HG02973 (cell line): ENCODE results near the gene TRPM5.

Experiments
- ATAC-seq: cut with Tn5 transposase; IDR thresholded peaks from one replicate; pipeline ENCODE4 v1.9.1; 2021; ENCODE audit warnings: moderate library complexity; ENCODE audit not compliant: unreplicated experiment

Gene TRPM5

DNA sequence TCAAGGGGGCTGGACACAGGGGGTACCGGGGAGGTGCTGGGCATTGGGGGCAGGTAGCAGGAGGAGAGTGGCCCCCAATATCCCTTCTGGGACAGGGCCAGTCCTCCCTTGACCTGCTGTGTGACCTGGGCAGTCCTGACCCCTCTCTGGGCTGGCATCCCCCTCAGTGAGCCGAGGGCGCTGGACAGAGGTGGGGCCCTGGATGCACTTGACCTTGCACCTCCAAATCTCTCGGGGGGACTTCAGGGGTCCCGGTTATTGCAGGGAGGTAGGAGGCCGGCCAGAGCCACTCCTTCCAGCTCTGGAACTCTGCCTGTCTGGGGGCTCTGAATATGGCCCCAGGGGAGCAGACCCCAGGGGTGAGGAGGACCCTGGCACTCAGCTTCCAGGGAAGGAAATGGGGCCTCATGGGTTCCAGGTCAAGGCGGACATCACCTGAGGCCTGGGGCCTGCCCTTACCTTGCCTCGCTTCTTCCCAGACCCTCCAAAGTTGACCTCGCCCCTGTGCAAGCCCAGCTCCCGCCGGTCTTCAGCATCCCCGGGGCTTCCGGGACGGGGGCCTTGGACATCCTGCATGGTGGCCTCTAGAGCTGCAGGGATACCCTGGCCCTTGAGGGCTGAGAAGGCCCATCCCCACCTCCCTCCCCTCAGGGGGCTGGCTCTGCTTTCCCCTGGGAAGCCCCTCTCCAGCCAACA is 21.7 kb downstream of the TRPM5 start:
- no peak for ATAC-seq

DNA sequence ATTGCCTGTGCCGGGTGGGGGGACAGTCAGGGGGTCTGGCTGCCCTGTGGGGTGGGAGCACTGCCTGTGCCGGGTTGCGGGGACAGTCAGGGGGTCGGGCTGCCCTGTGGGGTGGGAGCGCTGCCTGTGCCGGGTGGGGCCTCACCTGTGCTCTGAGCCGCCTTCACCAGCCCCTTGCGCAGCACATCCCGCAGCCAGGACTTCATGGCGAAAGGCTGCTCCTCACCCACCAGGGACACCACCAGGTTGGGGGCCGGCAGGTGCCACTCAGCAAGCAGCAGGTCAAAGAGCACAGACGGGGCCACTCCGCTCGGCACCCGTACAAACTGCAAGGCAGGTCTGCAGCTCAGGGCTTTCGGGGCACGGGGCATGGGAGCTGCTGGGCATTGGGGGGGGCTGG is 22.3 kb downstream of the TRPM5 start:
- no peak for ATAC-seq

DNA sequence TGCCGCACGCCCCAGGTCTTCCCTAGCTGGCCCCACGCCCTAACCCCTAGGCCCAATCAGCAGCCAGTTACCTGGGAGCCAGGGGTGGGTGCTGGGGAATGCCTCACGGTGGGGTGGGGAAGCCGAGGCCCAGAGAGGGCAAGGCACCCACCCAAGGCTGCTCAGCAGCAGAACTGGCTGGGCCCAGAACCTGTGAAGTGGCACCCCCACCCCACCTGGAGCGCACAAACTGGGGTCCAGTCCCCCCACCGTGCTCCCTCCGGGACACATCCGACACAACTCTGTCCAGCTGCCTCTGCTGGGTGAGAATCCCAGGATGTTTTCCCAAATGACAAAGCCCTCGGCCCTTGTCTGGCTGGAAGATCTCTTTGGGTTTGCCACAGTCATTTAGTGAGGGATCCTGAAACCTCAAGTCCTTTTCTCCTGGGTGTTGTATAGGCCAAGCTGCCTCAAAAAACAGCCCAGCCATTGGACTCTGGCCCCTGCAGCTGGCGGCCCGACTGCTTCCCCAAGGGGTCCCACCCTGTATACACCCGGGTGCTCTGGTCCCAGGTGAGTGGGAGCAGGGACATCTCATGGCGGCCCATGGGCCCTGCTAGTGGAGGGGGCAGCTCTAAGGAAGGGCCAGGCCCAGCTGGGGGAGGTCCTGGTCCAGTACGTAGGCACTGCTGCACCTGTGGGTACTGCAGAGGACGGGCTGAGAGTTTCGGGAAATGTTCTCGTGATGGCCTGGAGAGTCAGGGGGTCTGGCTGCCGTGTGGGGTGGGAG is 22.9 kb downstream of the TRPM5 start:
- ATAC-seq, result no peak

DNA sequence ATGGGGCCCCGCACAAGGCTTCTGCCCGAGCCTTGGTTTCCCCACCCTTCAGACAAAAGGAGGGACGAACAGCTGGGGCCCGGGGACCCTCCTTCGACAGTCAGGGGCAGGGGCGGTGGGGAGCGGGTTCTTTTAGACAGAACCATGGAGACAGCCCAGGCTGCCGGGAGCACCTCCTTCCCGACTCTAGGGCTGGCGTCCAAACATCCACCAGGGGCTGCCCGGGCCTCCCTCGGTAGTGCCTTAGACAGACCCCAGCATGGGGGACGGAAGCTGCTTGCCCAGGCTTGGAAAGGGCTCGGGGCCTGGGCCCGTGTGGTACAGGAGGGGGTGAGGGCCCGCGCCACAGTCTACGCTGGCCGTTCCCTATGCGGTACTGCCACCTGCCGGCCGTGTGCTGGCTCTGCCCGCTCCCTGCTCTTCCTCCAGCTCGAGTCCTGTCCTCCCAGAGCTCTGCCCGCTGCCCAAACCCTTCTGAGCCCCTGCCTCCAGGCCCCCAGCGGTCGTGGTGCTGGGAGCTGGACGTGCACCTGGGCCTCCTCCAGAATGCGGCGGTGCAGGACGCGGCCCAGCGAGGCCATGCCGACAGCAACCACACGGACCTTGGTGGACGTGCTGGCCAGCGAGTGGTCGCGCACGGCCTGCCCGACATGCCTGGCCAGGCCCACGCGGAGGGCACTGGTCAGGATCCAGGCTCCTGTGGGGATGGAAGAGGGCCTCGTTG is 23.6 kb downstream of the TRPM5 start:
- peak; percentile 65 for ATAC-seq

DNA sequence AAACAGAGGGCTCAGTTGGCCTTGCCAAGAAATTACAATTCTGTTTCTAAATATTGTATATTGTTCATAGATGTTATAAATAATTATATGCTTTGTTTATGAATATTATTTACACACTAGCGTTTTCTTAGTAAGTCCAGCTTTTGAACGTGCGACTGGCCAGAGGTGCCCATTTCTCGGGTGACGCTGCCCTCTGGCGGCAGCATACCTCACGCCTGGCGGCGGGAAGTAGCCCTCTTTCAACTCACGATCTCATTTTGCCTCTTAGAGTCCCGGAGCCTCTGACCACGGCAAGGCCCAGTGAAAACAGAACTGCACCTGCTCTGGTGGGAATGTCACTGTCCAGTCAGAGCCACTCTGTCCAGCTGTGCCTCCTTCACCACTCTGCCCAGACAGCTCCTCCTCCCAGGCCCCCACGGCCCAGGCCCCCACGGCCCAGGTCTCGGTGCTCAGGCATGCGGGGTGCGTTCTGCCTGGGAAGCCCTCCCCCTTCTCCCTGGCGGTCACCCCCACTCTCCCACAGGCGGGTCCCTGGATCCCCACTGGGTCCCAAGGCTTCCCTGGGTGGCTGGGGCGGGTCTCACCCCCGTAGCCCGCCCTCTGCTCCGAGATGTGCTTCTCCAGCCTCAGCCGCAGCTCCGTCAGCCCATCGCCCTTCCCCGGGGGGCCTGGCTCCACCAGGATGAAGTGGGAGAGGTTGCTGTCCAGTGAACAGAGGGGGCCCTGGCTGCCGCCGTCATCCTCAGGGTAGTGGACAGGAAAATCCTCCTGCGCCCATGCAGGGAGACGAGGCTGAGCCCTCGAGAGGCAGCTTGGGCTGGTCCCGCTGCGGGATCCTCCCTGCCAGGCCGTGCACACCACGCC is 24.4 kb downstream of the TRPM5 start:
- ATAC-seq, result no peak

DNA sequence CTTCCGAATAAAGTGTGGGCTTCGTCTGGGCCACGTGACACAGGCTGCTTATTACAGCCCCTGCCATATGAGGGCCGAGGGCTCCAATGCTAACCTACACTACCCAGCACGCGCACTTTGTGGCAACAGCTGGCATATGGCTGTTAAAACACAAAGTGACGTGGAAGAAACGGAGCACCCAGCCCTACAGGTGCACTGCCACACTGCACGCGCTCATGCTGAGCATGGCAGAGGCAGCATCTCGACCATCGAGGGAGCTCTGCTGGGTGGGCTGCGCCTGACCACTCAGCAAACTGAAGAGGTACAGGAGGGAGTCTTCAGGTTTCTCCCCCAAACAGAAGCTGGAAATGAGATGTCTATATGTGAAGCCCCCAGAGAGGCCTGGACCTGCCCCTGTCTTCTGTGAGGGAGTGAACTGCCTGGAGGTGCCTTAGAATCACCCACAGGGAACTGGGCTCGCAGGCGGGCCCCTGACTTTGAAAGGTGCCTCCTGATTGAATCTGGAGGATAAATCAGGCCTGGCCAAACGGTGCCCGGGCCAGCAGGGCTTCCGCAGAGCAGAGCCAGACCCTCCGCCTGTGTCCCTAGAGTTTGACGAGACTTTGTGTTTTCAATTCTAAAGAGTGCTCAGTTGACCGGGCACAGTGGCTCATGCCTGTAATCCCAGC is 25.5 kb downstream of the TRPM5 start:
- no peak for ATAC-seq

DNA sequence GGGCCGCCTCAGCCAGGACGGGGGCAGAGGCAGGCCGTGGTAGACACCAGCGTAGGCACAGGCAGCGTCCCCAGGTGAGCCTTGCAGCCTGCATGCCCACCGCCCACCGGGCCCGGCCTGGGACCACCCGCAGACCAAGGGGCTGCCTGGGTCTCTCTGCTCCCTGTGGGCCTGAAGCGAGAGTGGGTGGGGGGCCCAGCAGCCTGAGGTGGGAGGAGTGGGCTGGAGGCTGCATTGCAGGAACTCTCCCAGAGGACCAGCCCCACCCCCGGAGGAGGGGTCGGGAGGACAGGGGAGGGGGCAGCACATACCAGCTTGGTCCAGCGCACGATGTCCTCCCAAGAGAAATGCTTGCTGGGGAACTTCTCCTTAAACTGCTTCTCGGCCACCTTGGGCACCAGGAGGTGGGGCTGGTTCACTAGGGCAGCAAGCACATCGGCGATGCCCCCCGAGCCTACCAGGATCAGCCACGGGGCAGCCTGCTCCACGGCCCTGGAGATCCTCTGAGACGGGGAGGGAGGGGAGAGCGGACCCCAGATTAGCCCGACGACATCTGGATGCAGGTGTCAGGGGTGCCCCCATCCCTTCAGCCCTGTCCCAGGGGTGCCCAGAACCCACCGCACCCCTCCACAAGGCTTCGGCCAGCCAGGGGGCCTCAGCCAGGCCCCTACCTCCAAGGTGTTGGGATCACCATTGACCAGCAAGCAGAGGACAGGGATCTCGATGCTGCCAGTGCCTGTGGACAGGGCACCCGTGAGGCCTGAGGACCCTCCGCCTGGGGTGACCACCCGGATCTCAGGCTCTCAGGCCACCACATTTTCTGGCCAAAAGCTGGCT is 26.2 kb downstream of the TRPM5 start:
- ATAC-seq, result no peak

DNA sequence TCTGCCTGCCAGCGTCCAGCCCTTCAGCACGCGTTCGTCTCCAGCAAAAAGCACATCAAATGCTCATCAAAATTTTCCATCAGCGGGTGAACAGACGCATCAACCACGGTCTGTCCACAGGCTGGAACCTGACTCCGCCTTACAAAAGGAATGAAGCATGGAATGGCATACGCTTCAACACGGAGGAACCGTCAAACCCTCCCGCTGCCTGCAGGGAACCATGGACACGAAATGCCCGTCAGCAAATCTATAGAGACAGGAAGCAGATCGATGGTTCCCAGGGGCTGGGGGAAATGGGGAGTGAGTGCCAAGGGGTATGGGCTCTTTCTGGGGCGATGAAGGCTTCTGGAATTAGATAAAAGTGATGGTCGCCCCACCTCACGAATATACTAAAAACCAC is 27.5 kb downstream of the TRPM5 start:
- ATAC-seq, result no peak

DNA sequence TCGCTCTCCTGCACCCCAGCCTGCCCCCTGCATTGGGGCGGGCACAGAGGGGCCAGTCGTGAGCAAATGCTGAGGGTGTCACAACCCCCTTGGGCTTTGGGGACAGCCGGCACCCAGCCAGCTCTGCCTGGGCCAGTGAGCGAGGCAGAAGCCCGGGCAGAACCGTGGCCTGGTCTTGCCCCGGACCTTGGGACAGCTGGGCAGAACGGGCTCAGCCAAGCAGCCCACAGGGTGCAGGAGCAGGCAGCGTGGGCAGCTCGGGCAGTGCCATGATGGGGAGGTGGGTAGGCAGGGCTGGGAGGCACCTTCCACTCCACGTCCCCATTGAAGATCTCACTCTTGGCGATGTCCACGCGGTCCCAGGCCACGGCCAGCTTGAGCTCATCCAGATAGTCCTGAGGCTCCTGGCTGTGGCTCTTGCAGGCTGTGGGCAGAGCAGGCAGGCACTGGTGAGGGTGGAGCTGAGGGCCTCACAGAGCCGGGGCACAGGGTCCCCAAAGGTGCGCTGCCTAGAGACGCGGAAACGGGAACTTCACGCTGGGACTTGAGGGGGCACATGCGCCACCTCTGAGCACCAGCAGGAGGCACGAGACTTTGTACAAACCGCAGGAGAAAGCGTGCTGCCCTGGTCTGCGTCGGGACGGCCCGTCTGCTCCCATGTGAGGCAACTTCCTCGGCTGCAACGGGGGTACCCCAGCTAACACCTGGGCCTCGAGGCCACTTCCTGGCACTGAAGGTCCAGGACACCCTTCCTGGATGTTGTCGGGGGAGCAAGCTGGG is 28.5 kb downstream of the TRPM5 start:
- ATAC-seq, result no peak

DNA sequence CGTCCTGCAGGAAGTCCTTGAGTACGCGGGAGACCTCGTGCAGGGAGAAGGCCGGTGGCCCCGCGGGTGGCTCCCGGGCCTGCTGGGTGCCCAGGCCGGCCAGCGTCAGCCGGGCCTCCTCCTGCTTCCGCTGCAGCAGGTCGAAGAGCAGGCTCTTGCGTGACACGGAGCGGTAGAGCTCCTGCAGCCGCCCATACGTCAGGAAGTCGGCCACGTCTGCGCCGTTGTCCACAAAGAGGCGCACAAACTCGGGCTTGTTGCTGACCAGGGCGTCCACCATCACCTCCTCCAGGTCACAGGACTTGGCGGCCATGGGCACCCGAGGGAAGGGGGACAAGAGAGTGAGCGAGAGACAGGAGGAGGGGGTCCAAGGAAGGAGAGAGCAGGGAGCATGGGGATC is 29.1 kb downstream of the TRPM5 start:
- ATAC-seq, result no peak

DNA sequence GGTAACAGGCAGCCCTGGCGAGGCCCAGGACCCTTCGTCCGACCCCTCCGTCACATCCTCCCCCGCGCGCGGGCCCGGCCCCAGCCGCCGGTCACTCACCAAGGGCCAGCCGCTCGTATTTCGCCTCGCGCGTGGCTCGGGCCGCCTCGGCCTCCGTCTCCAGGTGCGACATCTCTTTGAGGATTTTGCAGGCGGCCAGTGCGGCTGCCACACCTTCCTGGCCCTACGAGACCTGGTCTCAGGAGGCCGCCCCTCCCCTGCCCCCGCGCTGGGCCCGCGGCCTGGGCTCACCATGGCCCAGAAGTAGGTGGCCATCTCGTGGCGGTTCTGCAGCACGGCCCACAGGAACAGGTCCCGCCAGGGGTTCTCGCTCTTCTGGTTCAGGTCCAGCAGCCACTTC is 29.7 kb downstream of the TRPM5 start:
- ATAC-seq, result no peak

DNA sequence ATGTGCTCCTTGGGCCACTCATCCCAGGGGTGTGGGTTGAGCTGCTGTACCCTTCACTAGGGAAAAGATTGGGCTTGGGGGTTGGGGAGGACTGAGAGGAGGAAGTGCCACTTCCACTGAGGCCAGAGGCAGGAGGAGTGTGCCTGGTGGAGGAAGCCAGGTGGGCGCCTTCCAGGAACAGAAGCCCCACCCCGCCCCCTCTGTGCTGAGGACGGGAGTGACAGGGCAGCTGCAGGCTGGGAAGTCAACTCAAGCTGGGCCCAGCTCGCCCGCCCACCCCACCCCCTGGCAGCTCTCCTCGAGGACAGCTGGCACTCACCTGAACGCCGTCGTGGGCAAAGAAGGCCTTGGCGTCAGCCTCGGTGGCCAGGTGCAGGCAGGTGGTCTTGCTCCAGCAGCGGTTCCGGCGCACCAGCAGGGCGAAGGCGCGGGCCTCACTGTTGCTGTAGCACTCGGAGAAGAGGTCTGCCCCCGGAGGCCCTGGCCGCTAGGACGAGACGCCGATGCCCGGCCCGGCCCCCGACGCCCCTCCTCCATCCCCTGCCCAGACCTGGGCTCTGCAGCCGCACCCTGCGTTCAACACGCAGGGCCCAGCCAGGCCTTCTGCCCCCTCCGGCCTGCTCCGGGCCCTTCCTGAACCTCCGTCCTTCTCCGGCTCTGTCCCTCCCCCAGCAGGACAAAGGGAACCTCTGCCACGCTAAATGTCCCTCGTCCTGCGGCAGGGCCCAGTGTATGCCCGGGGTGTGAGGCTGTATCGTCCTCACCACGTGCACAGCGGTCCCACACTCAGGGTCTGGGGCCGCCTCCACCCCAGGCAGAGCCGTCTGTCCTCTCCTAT is 30.4 kb downstream of the TRPM5 start:
- no peak for ATAC-seq

DNA sequence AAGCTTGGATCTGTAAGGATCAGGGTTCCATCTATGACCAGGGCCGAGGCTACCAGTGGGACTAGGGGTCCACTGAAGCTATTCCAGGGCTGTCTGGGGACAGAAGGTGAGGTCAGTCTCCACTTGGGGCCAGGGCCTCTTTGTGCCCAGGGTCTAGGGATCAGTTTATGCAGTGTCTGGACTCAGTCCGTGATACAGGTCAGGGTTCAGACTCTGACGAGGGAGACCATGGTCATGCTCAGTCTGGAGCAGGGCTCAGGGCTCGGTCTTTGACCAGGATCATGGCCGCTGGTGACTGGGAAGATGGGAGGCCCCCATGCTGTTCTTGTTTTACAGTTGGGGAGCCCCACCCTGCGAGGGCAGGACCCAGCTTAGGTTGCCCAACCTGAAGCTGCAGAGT is 32.0 kb downstream of the TRPM5 start:
- ATAC-seq, result no peak

DNA sequence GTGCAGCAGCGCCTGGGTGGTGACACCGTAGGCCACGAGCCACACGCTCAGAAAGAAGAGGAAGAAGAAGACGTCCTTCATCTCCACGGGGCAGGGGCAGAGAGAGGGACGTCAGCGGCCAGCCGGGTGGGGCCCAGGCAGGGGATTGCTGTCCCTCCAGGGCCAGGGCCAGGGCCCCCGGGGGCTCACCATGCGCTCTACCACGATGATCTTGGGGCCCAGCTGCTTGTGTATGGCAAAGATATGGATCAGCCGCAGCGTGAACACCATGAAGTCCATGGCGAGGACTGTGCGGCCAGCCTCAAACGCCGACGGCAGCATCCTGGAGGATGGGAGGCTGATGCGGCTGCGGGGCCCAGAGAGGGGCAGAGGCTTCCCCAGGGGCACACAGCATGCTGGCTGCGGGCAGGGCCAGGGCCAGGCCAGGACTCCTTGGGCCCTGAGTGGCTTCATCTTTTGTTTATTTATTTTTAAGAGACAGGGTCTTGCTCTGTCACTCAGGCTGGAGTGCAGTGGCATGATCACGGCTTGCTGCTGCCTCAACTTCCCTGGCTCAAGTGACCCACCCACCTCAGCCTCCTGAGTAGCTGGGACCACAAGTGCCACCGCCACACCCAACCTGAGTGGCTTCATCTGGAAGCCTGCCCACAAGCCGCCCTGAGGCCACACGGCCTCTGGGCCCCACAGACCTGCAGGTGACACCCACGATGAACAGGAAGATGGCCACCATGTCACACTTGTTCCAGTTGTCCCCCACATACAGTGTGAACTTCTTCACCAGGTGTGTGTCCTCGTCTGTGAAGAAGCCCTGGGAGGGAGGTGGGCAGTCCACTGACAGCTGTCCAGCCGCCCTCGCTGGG is 32.6 kb downstream of the TRPM5 start:
- ATAC-seq, result no peak

DNA sequence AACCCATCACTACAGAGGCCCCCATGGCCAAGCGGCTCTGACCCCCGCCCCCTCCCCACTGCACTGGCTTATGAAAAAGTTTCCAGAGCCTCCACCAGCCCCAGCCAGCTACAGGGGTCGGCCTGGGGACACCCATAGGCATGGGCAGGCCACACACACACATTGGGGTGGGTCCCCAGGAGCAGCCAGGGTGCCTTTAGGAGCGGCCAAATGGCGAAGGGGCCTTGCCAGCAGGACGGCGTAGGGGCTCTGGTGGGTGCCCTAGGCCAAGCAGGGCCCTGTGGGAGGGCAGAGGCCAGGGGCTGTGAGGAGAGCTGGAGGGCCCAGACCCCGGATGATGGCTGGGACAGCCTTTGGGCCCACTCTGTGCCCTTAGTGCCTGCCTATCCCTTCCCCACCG is 33.7 kb downstream of the TRPM5 start:
- no peak for ATAC-seq

DNA sequence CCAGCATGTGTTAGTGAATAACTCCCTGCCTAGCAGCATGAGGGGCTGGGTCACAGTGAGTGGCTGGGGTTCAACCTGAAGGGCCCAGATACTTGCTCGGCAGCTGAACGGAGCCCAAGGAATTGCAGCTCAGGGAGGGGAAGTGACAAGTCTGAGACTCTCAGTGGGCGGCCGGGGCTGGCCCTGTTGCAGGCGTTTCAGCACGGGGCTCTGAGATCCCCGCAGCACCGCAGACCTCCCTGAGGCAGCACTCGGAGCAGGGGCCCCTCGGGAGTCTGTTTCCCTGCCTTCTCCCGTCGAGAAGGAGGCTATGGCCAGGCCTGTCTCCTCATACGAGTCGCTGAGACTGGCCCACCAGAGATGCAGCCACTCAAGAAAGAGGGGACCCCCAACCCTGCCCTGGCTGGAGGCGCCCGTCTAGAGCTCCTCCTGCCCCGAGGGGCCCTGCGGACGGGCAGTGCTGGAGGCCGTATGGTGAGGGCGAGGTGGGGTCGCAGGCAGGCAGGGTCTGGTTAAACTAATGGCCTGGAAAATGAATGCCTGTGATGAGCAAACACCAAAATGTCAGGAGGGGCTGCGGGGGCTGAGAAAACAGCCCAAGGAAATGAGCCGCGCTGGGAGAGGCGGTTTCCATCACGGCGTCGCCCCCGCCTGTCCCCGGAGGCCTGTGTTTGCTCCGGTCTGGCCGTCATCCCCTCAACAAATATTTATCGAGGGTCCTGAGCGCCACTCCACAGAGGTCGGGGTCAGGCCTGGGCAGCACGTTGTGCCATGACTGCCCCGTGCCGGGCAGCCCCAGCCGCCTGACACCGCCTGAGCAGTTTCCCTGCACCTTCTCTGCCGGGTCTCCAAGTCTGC is 34.5 kb downstream of the TRPM5 start:
- ATAC-seq, result no peak
